ENCODE results near the gene FAM90A26. TPM values are rescaled to one million over a fixed set of nuclear protein-coding genes. Genes with fewer than 3 reads are reported as not detected.
A peak's percentile ranks its signal among the peaks of the same experiment; 100 is the strongest.
"Not testable (repeated sequence)": the region's sequence is repeated elsewhere in the genome, so short reads cannot be mapped to it uniquely, and the experiment has no call there.

The FAM90A26 gene
- total RNA-seq (2014; rRNA removed; shearing (Covaris generic)) = not detected in 2 replicates
- total RNA-seq (2022) = not detected in 2 replicates
- Bru-seq, nascent RNA = not detected
- not detected for BruChase-seq, experiment 1, labeled RNA remaining after a 6-hour chase
- not detected for BruChase-seq, experiment 2, labeled RNA remaining after a 2-hour chase
- long read RNA-seq = 0 reads

- H3K9me2 ChIP-seq (ENCODE audit: insufficient read depth, low read length); H3K4me1 ChIP-seq (ENCODE audit: insufficient read depth, low read length, poor library complexity, severe bottlenecking); POLR2A ChIA-PET; H3K27ac ChIP-seq (ENCODE audit: low read depth, low read length, poor library complexity, severe bottlenecking); BruUV-seq (replicated peaks); H3K4me2 ChIP-seq (ENCODE audit: low read length); H3K36me3 ChIP-seq (ENCODE audit: insufficient read depth, low read length); H3K9me3 ChIP-seq (ENCODE audit: low read length); H3K4me3 ChIP-seq (ENCODE audit: low read depth, low read length, poor library complexity, severe bottlenecking); H4K20me1 ChIP-seq (ENCODE audit: insufficient read depth, low read length); H2AFZ ChIP-seq (ENCODE audit: low read length); intact Hi-C loops (cut with micrococcal nuclease; ENCODE audit: unreplicated experiment); CTCF ChIA-PET (ENCODE audit: unreplicated experiment); H3K79me2 ChIP-seq (ENCODE audit: insufficient read depth, low read depth, low read length): not testable (repeated sequence)
- DNase-seq (ENCODE audit: low spot score) = peak; percentile 18
Observed at GRCh38 chr4:9169791-9170459, at the start of gene FAM90A26. Gene FAM90A26, plus strand, starts transcription at chr4:9170409. Its CDS starts 2,764 bp downstream, at chr4:9173173.

- BruUV-seq (replicated peaks); H3K27ac ChIP-seq (ENCODE audit: low read depth, low read length, poor library complexity, severe bottlenecking); H3K36me3 ChIP-seq (ENCODE audit: insufficient read depth, low read length); H3K4me2 ChIP-seq (ENCODE audit: low read length); H3K4me1 ChIP-seq (ENCODE audit: insufficient read depth, low read length, poor library complexity, severe bottlenecking); H4K20me1 ChIP-seq (ENCODE audit: insufficient read depth, low read length); H3K79me2 ChIP-seq (ENCODE audit: insufficient read depth, low read depth, low read length); H3K4me3 ChIP-seq (ENCODE audit: low read depth, low read length, poor library complexity, severe bottlenecking); CTCF ChIA-PET (ENCODE audit: unreplicated experiment); DNase-seq (ENCODE audit: low spot score); H3K9me2 ChIP-seq (ENCODE audit: insufficient read depth, low read length); H2AFZ ChIP-seq (ENCODE audit: low read length); H3K9me3 ChIP-seq (ENCODE audit: low read length); POLR2A ChIA-PET: not testable (repeated sequence)
- intact Hi-C loops (cut with micrococcal nuclease; ENCODE audit: unreplicated experiment) = loop anchor here (2.0 kb wide), 1 partner anchor 162 kb away; no protein-coding TSS in a partner anchor
Observed at GRCh38 chr4:9122711-9123110, 47.5 kb upstream of the FAM90A26 start.

- H3K9me2 ChIP-seq (ENCODE audit: insufficient read depth, low read length); H3K4me2 ChIP-seq (ENCODE audit: low read length); H3K79me2 ChIP-seq (ENCODE audit: insufficient read depth, low read depth, low read length); H2AFZ ChIP-seq (ENCODE audit: low read length); BruUV-seq (replicated peaks); H3K27ac ChIP-seq (ENCODE audit: low read depth, low read length, poor library complexity, severe bottlenecking); H3K36me3 ChIP-seq (ENCODE audit: insufficient read depth, low read length); H3K9me3 ChIP-seq (ENCODE audit: low read length); CTCF ChIA-PET (ENCODE audit: unreplicated experiment); POLR2A ChIA-PET; H3K4me3 ChIP-seq (ENCODE audit: low read depth, low read length, poor library complexity, severe bottlenecking); H4K20me1 ChIP-seq (ENCODE audit: insufficient read depth, low read length); H3K4me1 ChIP-seq (ENCODE audit: insufficient read depth, low read length, poor library complexity, severe bottlenecking): not testable (repeated sequence)
- TF ChIP-seq CTCF (conservative IDR thresholded peaks at IDR 0.05; ENCODE audit: low read length) = peak; percentile 74
- DNase-seq (ENCODE audit: low spot score) = peak; percentile 53
- intact Hi-C loops (cut with micrococcal nuclease; ENCODE audit: unreplicated experiment) = loop anchor here (2.0 kb wide), 1 partner anchor 163 kb away; no protein-coding TSS in a partner anchor
Observed at GRCh38 chr4:9123572-9124007, 46.6 kb upstream of the FAM90A26 start.
